Fibroblast of mammary gland (primary cell): ENCODE results near the gene EPB41L1.
A peak's percentile ranks its signal among the peaks of the same experiment; 100 is the strongest.

Source experiments
- DNase-seq: peaks from one replicate; pipeline ENCODE4 v3.0.0-alpha.2; 2010; ENCODE audit warnings: low read depth
- H3K4me3 ChIP-seq: 2 replicates; pipeline ENCODE4 v1.5.1; 2011; ENCODE audit warnings: low read depth, mild to moderate bottlenecking, low read length, moderate library complexity; ENCODE audit not compliant: control insufficient read depth
- CTCF ChIP-seq: conservative IDR thresholded peaks from 2 replicates; pipeline ENCODE4 v1.5.1; 2011; ENCODE audit warnings: low read depth, low read length, inconsistent platforms; ENCODE audit not compliant: control insufficient read depth, insufficient read depth

The EPB41L1 gene

GRCh38 chr20:36197271-36197670 lies 42.7 kb downstream of the EPB41L1 start:
- no peak for DNase-seq
- no peak for TF ChIP-seq CTCF
- no peak overlapping the region for H3K4me3 ChIP-seq

GRCh38 chr20:36199345-36200257 lies 45.1 kb downstream of the EPB41L1 start:
- no peak overlapping the region for H3K4me3 ChIP-seq
- peak; percentile 95 for TF ChIP-seq CTCF
- peak; percentile 77 for DNase-seq

GRCh38 chr20:36200451-36200850 lies 45.9 kb downstream of the EPB41L1 start:
- no peak for DNase-seq
- TF ChIP-seq CTCF = no peak
- no peak overlapping the region for H3K4me3 ChIP-seq

DNA sequence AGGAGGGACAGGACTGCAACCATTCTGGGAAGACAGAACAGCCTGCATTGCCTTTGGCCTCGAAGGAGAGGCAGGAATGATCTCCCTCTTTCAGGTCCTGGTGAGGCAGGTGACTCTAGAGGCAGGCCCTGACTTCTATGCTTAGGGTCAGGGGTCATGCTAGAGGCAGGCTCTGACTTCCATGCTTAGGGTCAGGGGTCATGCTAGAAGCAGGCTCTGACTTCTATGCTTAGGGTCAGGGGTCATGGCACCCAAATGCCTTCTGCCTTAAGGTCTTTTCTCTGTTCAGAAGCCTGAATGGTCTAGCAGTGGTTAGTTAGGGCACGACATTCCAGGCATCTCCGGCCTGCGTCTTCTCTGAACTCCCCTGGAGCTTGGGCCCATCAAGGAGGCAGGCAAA lies 46.7 kb downstream of the EPB41L1 start:
- H3K4me3 ChIP-seq = no peak overlapping the region
- no peak for TF ChIP-seq CTCF
- DNase-seq = no peak

GRCh38 chr20:36202891-36203338 lies 48.4 kb downstream of the EPB41L1 start:
- DNase-seq = peak; percentile 31
- peak; percentile 96 for TF ChIP-seq CTCF
- no peak overlapping the region for H3K4me3 ChIP-seq

- TF ChIP-seq CTCF = no peak
- H3K4me3 ChIP-seq = no peak overlapping the region
- no peak for DNase-seq
Observed at GRCh38 chr20:36203861-36204260, 49.3 kb downstream of the EPB41L1 start.
